Activated CD8-positive, alpha-beta memory T cell treated with anti-CD3 and anti-CD28 coated beads for 24 hours (primary cell): ENCODE measurements around the gene RFT1.
A peak's percentile ranks its signal among the peaks of the same experiment; 100 is the strongest.
"Not testable (repeated sequence)": the region's sequence is repeated elsewhere in the genome, so short reads cannot be mapped to it uniquely, and the experiment has no call there.

Experiments used
- DNase-seq: peaks from one replicate; pipeline ENCODE4 v3.0.0-alpha.2; 2020

RFT1 gene

DNA sequence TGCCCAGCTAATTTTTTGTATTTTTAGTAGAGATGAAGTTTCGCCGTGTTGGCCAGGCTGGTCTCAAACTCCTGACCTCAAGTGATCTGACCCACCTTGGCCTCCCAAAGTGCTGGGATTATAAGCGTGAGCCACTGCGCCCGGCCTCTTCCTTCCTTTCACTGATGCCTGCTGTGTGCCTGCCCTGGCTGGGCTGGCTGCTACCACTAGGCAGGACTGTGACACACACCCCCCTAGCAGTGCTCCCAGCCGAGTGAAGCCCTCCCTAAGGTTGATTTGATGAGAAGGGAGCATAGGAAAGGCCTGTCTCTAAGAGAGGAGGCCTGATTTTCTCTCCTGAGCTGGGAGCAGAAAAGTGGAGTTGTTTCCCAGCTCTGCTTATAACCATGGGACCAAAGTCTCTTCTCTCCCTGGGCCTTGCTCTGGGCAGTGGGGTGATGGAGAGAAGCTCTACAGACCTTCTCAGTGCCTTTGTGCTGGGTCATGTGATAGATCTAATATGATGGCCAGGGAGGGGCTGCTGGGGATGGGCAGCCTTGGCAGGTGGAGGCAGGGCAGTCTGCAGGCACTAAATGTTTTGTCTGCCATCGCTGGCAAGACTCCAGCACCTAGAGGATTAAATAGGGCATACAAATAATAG, 64.3 kb downstream of the RFT1 start:
- DNase-seq = no peak

DNA sequence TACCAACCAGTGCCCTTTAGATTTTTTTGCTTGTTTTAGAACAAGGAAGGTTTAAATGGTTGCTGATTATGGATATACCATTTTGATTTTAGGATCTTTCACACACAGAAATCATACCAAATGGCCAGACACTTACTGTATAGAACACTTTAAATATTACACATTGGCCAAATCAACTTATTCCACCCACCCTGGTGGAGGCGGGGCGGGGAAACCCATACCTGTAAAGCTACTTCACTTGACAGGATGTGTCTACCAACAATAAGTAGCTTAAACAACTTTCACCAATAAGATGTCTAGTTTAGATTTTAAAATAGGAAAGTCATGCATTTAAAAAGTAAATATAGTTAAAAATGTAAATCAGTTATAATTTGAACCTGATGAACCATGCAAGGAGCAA, 67.3 kb downstream of the RFT1 start:
- DNase-seq = peak; percentile 45

DNA sequence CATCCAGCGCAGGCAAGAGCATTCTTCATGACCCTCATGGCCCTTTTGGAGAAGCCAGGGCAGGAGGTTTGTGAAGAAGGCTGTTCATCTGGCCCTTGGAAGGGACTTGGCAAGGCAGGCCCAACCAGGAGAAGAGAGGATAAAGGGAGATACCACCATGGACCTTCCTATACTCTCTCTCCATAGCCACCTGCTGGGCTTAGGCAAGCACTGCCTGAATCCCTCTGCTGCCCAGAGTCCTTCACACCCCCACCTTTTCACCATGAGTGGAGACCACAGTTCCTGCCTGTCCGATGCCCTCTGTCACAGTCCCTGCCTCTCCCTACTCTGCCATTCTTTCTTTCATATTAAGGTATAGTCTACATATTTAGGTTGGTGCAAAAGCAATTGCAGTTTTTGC, 73.8 kb downstream of the RFT1 start:
- peak; percentile 30 for DNase-seq

DNA sequence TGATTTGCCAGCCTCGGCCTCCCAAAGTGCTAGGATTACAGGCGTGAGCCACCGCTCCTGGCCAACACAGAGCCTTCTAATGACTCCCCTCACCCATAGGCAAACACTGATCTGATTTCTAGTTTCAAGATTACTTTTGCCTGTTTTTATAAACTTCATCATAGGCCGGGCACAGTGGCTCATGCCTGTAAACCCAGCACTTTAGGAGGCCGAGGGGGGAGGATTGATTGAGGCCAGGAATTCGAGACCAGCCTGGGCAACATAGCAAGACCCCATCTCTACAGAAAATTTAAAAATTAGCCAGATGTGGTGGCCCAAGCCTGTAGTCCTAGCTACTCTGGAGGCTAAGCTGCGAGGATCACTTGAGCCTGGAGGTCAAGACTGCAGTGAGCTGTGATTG, 76.0 kb downstream of the RFT1 start:
- DNase-seq = not testable (repeated sequence)

DNA sequence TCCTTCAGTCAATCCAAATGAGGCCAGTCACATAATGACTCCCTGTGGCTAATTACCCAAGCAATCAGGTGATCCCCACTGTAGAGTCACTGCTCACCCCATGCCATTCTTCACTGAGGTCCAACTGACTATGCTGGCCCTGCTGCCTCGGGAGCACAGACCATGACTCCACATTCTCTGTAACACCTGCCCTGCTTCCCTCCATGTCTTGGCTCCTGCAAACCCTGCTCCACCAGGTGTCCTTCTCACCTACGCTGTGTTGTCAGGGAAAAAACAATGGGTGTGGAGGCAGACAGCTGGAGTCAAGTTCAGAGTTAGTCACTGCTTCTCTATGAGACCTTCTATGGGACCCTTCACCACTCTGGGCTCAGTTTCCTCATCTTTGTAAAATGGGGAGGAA, 78.3 kb downstream of the RFT1 start:
- DNase-seq = no peak

DNA sequence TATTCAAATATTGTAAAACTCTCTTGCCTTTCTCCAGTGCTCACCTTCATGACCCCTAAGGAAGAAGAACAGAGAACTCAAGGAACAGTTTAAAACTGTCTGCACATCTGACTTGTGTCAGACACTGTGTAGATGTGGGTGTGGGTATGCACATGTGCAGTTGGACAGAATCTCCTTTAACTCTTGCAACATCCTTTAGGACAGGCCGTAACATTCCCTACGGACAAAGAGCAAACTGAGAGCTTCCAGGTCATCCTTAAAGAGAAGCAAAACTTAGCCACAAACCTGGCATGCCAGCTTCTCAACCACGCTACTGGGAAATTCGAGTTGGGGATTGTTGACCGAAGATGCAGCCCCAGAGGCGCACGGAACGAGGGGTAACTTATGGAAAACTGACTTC, 80.2 kb downstream of the RFT1 start:
- DNase-seq = no peak

DNA sequence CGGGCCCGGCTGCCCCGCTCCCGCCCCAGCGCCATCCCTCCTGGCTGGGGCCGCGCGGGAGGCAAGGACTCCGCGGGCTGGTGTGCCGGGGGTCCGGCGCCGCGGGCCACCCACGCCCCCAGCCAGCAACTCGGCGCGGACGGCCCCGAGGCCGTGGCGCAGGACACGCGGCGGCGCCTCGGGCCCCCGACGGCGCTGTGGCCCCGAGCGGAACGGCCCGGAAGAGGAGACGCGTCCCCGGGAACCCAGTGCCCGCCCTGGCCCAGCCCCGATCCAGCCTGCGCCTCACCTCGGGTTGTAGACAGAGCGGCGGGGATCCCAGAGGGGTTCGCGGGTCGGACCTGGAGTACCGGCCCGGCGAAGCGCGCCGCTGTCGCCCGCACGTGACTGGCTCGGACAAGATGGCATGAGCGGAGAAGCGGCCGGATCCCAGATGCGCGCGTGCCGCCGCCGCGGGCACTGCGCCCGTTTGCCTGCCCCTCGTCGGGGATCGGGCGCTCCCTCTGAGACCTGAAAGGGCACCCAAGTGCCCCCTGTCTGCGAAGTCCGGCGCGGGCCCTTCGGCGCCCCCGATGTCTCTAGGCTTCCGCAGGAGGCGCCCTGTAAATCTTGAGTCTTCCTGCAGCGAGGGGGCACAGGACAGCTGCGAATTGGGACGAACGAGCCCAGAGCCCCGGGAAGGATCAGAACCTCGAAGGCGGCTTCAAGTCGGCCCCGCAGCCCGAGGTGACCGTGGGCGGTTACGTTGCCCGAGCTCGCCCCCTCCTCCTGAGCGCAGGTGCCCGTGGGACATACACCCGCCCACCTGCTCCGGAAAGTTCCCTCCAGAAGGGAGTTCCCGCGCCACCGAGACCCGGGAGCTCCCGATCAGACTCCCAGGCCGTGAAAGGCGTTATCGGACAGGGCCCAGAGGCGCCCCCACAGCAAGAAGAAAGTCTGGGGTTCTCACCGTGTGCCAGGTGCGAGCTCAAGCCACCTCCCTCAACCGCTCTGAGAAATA, 83.8 kb downstream of the RFT1 start:
- DNase-seq = peak; percentile 88

DNA sequence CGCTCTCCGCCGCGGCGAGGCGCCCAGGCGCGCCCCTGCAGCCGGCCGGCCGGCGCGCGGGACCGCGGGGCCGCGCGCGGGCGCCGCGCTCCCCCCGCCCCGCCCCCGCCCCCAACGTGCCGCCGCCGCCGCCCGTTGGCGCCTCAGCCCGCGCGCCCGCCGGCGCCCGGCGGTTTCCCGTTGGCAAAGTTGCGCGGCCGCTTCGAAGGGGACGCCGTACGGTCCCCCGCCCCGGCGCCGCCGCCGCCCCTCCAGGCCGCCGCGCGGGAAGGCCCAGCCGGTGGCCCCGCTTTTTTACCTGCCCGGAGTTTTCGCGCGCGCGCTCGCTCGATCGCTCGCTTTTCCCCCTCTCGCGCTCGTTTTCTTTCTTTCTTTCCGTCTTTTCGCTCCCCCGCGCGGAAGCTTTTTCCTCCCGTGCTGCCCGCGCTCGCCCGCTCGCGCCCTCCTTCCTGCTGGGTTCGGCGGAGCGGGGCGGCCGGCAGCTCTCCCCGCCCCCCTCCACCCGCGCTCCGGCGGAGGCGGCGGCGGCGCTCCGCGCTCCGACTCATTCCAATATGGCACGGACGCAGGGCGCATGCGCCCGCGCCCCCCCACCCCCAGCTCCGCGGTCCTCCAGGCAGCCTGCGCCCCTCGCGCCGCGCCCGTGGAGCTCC, 84.6 kb downstream of the RFT1 start, which contains the start of gene SFMBT1:
TSS of gene SFMBT1 (minus strand) at position 556 of the 653 bp plus-strand sequence. CDS start 76,945 bp downstream, outside the sequence.
- no peak for DNase-seq

DNA sequence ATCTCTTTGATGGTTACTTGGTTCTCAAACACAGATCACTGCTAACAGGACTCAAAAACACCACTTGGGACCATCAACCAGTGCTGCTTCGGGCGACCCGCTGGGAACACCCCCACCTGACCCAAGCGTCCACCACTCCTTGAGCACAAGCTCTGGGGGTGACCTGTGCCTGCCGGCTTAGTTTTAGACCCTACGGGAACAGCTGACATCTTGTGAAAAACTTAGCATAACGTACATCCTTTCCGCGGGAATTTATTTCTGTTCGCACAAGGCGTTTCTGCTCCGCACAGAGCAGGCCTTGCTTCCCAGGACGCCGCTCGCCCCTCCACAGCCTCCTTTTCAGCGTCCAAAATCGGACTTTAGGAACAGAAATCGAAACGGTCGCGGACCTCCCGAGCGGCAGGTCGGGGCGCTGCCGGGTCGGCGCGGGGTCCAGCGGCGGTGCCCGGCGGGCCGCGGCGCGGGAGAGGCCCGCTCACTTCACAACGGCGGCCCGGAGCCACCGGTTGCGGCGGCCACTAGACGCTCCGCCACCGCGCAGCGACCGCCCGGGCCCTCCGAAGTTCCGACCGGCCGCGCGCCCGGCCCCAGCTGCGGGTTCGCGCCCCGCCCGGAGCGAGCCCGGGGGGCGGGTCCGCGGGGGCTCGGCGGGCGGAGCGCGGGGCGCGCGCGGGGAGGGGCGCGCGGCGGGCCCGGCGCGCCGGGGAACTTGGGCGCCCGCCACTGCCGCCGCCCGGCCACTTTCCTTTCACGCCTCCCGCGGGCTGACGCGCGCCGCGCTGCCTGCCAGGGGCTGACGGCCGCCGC, 85.3 kb downstream of the RFT1 start:
- DNase-seq = peak; percentile 75

DNA sequence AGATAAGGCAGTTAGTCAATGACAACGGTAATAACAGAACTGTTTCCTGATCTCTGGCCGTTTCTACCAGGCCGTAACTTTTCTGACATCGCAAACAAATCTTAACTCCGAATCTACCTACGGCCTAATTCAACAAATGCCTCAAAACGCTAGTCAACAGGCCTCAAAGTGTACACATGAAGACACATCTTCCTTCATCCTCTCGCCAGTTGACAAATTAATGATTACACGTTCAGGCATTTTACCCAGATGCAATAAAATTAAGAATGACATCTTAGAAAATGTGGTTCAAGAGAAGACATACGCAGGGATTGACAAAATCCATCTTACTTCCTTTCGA, 85.9 kb downstream of the RFT1 start:
- no peak for DNase-seq

DNA sequence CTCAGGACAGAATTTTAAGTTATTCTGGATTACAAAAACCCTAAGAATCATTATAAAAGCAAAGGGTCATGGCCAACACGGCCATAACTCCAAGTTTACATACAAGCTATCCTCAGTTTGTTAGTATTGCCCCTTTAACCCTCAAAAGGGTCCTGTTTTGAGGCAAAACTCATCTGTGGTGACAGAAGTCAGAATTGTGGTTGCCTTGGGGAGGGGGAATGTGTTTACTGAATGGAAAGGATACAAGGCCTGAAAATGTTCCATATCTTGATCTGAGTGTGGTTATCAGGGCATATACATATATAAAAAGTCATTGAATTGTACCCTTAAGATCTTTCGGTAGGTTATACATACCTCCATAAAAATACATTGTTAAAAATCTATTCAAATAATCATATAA, 86.5 kb downstream of the RFT1 start:
- no peak for DNase-seq

DNA sequence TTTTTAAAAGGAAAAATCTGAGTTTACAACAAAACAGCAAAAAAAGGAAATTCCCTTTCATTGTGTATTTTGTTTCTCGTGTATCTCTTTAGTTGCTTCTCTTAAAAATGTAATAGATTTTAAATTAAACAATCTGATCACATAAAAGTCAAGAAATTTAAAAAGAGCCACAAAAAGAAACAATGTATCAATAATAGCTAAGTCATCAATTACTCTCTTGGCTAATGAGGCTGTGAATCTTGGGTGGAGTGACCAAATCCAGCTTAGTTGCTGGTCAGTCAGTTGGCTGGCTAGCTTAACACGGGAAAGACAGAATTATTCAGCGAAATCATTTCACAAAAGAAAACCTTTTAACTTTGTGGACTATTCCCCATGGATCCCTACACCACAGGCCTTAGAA, 87.6 kb downstream of the RFT1 start:
- no peak for DNase-seq

DNA sequence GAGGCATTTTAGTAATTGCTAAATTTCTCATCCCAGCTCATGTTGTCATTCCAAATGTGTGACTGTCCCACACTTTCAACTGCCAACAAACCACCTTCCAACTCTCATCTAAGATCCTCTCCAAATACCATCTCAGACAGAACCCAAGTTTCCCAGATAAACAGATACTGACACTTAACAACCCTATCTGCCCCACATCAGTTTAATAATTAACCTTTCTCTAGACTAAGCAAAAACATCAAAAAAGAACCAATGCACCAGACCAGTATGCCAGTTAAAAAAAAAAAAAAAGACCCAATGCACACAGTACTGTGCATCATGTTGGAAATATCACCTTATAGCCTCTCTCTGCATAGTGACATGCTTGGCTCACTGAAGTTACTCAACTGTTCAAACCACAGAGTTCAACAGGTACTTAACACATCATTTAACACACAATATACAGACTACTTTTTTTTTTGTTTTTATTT, 89.8 kb downstream of the RFT1 start:
- DNase-seq = no peak

DNA sequence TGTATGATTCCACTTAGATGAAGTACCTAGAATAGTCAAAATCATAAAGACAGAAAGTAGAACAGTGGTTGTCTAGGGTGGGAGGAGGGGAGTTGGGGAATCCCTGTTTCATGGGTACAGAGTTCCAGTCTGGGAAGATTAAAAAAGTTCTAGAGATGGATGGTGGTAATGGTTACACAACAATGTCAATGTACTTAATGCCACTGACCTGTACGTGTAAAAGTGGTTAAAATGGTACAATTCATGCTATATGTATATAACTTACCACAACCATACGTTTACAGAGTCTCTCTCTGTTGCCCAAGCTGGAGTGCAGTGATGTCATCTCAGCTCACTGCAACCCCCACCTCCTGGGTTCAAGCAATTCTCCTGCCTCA, 90.9 kb downstream of the RFT1 start:
- DNase-seq = no peak

DNA sequence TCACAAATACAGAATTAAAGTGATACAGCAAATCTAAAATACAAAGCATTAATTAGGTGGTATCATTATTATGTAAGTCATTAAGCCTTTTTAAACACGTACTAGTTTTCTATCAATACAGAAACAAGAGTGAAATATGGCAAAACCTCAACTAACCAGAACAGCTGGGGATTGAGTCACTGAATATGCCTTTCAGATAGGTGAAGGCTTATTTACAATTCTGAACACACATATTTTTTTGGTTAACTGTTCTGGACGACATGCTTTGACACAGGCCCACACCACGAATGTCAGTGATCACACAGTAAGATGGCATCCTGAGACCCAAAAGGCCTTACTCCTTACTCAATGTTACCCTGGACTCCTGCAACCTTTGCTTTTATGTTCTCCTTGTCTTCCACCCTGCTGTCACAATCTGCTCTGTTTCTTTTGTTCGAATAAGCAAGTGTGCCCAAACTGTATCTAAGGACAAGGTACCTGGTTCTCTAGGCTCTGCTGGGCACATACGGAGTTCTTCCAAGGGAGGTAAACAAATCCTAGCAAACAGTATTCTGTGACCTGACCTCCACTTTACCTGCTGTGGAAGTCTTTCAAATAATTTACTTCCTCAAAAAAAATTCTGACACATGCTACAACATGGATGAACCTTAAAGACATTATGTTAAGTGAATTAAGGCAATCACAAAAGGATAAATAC, 91.4 kb downstream of the RFT1 start:
- no peak for DNase-seq
